HepG2 (cell line): ENCODE measurements around the gene CMIP. TPM values are rescaled to one million over a fixed set of nuclear protein-coding genes. Genes with fewer than 3 reads are reported as not detected.
A peak's percentile ranks its signal among the peaks of the same experiment; 100 is the strongest.

ENCODE experiments used
- DMAP1 ChIP-seq: IDR thresholded peaks from 2 replicates; pipeline ENCODE4 v1.6.1; 2016
- E2F2 ChIP-seq: sonication (generic); formaldehyde crosslinking; IDR thresholded peaks from 2 replicates; pipeline ENCODE4 v1.4.0; 2020; ENCODE audit warnings: missing genetic modification reagents, borderline replicate concordance
- FOXC1 ChIP-seq: sonication (generic); formaldehyde crosslinking; IDR thresholded peaks from 2 replicates; pipeline ENCODE4 v1.8.0; 2022; ENCODE audit warnings: mild to moderate bottlenecking, missing genetic modification reagents, borderline replicate concordance
- GMEB2 ChIP-seq: IDR thresholded peaks from 2 replicates; pipeline ENCODE4 v1.6.1; 2016; ENCODE audit warnings: missing biosample characterization, missing genetic modification reagents, low read depth
- GPN1 ChIP-seq: sonication (generic); formaldehyde crosslinking; IDR thresholded peaks from 2 replicates; pipeline ENCODE4 v1.5.1; 2020; ENCODE audit warnings: missing genetic modification reagents, borderline replicate concordance
- HCFC1 ChIP-seq: fragments of 150-350 bp; IDR thresholded peaks from 2 replicates; pipeline ENCODE4 v1.6.1; 2014; ENCODE audit warnings: low read depth, low read length
- HINFP ChIP-seq: sonication (generic); formaldehyde crosslinking; IDR thresholded peaks from 2 replicates; pipeline ENCODE4 v1.4.0; 2020; ENCODE audit warnings: low read depth, mild to moderate bottlenecking, missing genetic modification reagents
- KDM3A ChIP-seq: IDR thresholded peaks from 2 replicates; pipeline ENCODE4 v1.6.1; 2018; ENCODE audit warnings: low read depth, missing compliant biosample characterization
- KMT2B ChIP-seq: IDR thresholded peaks from 2 replicates; pipeline ENCODE4 v1.6.1; 2016; ENCODE audit warnings: missing genetic modification reagents, missing compliant biosample characterization
- MTF1 ChIP-seq: sonication (generic); formaldehyde crosslinking; IDR thresholded peaks from 2 replicates; pipeline ENCODE4 v1.5.0; 2020; ENCODE audit warnings: missing genetic modification reagents
- NCOA5 ChIP-seq: sonication (generic); formaldehyde crosslinking; IDR thresholded peaks from 2 replicates; pipeline ENCODE4 v1.4.0; 2020; ENCODE audit warnings: missing genetic modification reagents
- NR2F1 ChIP-seq, 2 experiments: fragments of 450-650 bp in 1 of 2; formaldehyde crosslinking in 1 of 2; IDR thresholded peaks; 2 replicates each; pipeline versions ENCODE4 v1.5.0 to v1.6.1; 2016 to 2020; ENCODE audit warnings: mild to moderate bottlenecking in 1 of 2, missing compliant biosample characterization in 1 of 2, missing genetic modification reagents in 1 of 2, moderate library complexity in 1 of 2
- RAD21 ChIP-seq: fragments of 450-650 bp; formaldehyde crosslinking; IDR thresholded peaks from 2 replicates; pipeline ENCODE4 v1.5.0; 2020; ENCODE audit warnings: mild to moderate bottlenecking
- REL ChIP-seq: sonication (generic); formaldehyde crosslinking; conservative IDR thresholded peaks from 2 replicates; pipeline ENCODE4 v1.8.0; 2022; ENCODE audit warnings: mild to moderate bottlenecking, missing genetic modification reagents, moderate library complexity
- RXRA ChIP-seq: sonication (generic); formaldehyde crosslinking; IDR thresholded peaks from 2 replicates; pipeline ENCODE4 v1.5.1; 2020; ENCODE audit warnings: missing genetic modification reagents
- SP2 ChIP-seq: sonication (generic); formaldehyde crosslinking; IDR thresholded peaks from 2 replicates; pipeline ENCODE4 v1.5.1; 2020; ENCODE audit warnings: mild to moderate bottlenecking, missing genetic modification reagents
- SSRP1 ChIP-seq: IDR thresholded peaks from 2 replicates; pipeline ENCODE4 v1.6.1; 2016; ENCODE audit warnings: control low read depth
- THYN1 ChIP-seq: sonication (generic); formaldehyde crosslinking; IDR thresholded peaks from 2 replicates; pipeline ENCODE4 v1.8.1; 2023; ENCODE audit warnings: low read depth, mild to moderate bottlenecking, moderate library complexity, missing genetic modification reagents, borderline replicate concordance
- ZNF18 ChIP-seq: sonication (generic); formaldehyde crosslinking; IDR thresholded peaks from 2 replicates; pipeline ENCODE4 v1.8.0; 2022; ENCODE audit warnings: mild to moderate bottlenecking, missing genetic modification reagents; ENCODE audit not compliant: insufficient replicate concordance
- ZNF24 ChIP-seq: fragments of 450-650 bp; IDR thresholded peaks from 2 replicates; pipeline ENCODE4 v1.6.1; 2017; ENCODE audit warnings: antibody characterized with exemption, mild to moderate bottlenecking
- ZNF331 ChIP-seq: sonication (generic); formaldehyde crosslinking; IDR thresholded peaks from 2 replicates; pipeline ENCODE4 v1.4.0; 2020; ENCODE audit warnings: missing genetic modification reagents
- ZNF547 ChIP-seq: sonication (generic); formaldehyde crosslinking; IDR thresholded peaks from 2 replicates; pipeline ENCODE4 v1.5.1; 2020; ENCODE audit warnings: mild to moderate bottlenecking, missing genetic modification reagents
- ZNF629 ChIP-seq: sonication (generic); formaldehyde crosslinking; conservative IDR thresholded peaks from 2 replicates; pipeline ENCODE4 v1.5.0; 2020; ENCODE audit warnings: missing genetic modification reagents
- ZNF710 ChIP-seq: sonication (generic); formaldehyde crosslinking; IDR thresholded peaks from 2 replicates; pipeline ENCODE4 v1.5.0; 2020; ENCODE audit warnings: mild to moderate bottlenecking, missing genetic modification reagents, borderline replicate concordance
- ZNF75D ChIP-seq: sonication (generic); formaldehyde crosslinking; IDR thresholded peaks from 2 replicates; pipeline ENCODE4 v1.8.1; 2023; ENCODE audit warnings: missing genetic modification reagents, mild to moderate bottlenecking, borderline replicate concordance
- ZNF792 ChIP-seq: IDR thresholded peaks from 2 replicates; pipeline ENCODE4 v1.6.1; 2016
- polyA plus RNA-seq, 8 experiments: library from polyadenylated mRNA; depleted of rRNA in 3 of 8; stranded (reverse) in 7 of 8; unstranded in 1 of 8; fragments of >200 nt; fragmentation: Illumina TruSeq in 4 of 8; extraction: Trizol in 4 of 8; gene quantifications; 2 replicates each; pipeline versions ENCODE4 v1.2.1 to v1.2.3, GENCODE V29; 2011 to 2016; ENCODE audit warnings: low read depth in 4 of 8, missing spikeins in 1 of 8, mixed read lengths in 1 of 8; ENCODE audit not compliant: insufficient read depth in 1 of 8
- total RNA-seq, 5 experiments: library from RNA; depleted of rRNA; stranded (reverse); fragments of >200 nt; fragmentation: Illumina TruSeq; extraction: Trizol; gene quantifications; 2 replicates each; pipeline ENCODE4 v1.2.3, GENCODE V29; 2016; ENCODE audit warnings: low read depth in 1 of 5

The CMIP gene
- total and polyA plus RNA-seq, 2 of the 13 experiments (the other 11 are each of a cell fraction or from before 2014, with no cell fraction given): 10.9 to 18.1 TPM

GRCh38 chr16:81550432-81550808, 105.8 kb downstream of the CMIP start (continued):
- TF ChIP-seq RXRA (CRISPR knock-in tag) (no peak), FOXC1 (CRISPR knock-in tag) (no peak), ZNF75D (CRISPR knock-in tag) (no peak), KMT2B (CRISPR knock-in tag) (no peak), MTF1 (CRISPR knock-in tag) (no peak), SP2 (no peak), GPN1 (no peak), SSRP1 (CRISPR knock-in tag) (no peak), E2F2 (CRISPR knock-in tag) (no peak), REL (no peak), RAD21 (CRISPR knock-in tag) (no peak), ZNF18 (CRISPR knock-in tag) (no peak), ZNF629 (no peak), GMEB2 (CRISPR knock-in tag) (no peak), ZNF792 (CRISPR knock-in tag) (no peak), HCFC1 (no peak), DMAP1 (no peak), ZNF24 (no peak), ZNF547 (0 out of 2 replicates have a peak, but pooled peaks have one; percentile 5), NCOA5 (CRISPR knock-in tag) (no peak), HINFP (CRISPR knock-in tag) (no peak), NR2F1 (CRISPR knock-in tag; IDR thresholded peaks at IDR 0.05) (no peak), ZNF710 (CRISPR knock-in tag) (no peak), KDM3A (CRISPR knock-in tag) (no peak), ZNF331 (CRISPR knock-in tag) (no peak), THYN1 (no peak)
